ENCODE measurements around the gene FAM174B.

The FAM174B gene

GRCh38 chr15:92638291-92638708 is 17.3 kb downstream of the FAM174B start:
- Histone ChIP-seq H3K27ac (ENCODE audit: low read length) (no peak overlapping the region), H3K4me3 (ENCODE audit: low read length) (no peak overlapping the region), H3K4me1 (ENCODE audit: insufficient read depth, low read length) (peaks cover 3% of the 10 kb centered on the region)

DNA sequence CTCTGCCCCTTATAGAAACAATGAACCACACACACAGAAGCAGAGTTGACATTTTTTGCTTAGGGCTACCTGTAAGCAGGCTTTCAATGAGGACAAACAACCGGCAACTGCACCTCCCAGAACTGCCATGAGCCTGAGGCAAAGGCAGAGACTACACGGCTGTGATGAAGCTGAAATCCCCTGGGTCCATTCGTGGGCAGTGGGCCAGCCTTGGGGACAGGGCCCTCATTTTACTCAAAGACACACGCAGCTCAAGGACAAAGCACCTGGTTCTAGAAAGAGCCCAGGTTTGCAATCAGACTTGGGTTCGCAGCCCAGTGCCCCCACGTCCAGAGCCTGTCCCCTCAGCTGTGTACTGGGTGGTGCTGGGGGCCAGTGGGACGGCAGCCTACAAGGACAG is 17.9 kb downstream of the FAM174B start:
- no peaks in the 10 kb centered on the region for H3K27me3 ChIP-seq (ENCODE audit: insufficient read depth, low read length)
- H3K27ac ChIP-seq (ENCODE audit: low read length) = no peak overlapping the region
- no peaks in the 10 kb centered on the region for H3K9me3 ChIP-seq (ENCODE audit: insufficient read depth, low read depth, low read length)
- H3K36me3 ChIP-seq (ENCODE audit: insufficient read depth, low read depth, low read length) = no peaks in the 10 kb centered on the region
- peaks cover 3% of the 10 kb centered on the region for H3K4me1 ChIP-seq (ENCODE audit: insufficient read depth, low read length)
- H3K9ac ChIP-seq (ENCODE audit: low read depth, low read length) = no peak overlapping the region
- no peak overlapping the region for H3K4me3 ChIP-seq (ENCODE audit: low read length)

More at GRCh38 chr15:92638291-92638708, 17.3 kb downstream of the FAM174B start:
- H3K9me3 ChIP-seq (ENCODE audit: insufficient read depth, low read depth, low read length) = no peaks in the 10 kb centered on the region
- H3K9ac ChIP-seq (ENCODE audit: low read depth, low read length) = no peak overlapping the region
- H3K36me3 ChIP-seq (ENCODE audit: insufficient read depth, low read depth, low read length) = no peaks in the 10 kb centered on the region
- no peaks in the 10 kb centered on the region for H3K27me3 ChIP-seq (ENCODE audit: insufficient read depth, low read length)

DNA sequence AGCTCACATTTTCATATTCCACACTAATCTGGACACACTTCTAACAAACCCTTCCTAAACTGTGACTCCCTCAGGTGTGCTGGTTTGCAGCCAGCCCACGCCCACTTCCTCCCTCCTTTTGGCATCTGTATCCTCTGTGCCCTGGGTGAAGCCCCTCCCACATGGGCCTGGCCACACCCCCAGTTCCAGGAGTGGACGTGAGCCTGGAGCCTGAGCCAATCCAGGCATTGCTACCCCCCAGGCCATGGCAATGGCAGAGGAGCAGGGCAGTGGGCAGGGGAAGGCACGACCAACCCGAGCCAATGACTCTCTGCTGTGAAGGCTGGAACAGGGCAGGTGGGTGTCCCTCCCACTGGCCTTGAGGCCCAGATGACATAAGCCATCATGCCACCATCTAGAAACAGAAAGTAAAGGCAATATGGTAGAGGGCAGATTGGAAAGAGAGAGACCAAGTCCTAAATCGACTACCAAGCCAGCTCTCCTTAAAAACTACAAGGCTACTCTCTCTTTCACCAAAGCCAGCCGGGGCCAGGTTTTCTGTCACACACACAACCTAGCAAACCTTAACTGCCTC is 18.6 kb downstream of the FAM174B start:
- Histone ChIP-seq H3K9me3 (ENCODE audit: insufficient read depth, low read depth, low read length) (no peaks in the 10 kb centered on the region), H3K4me1 (ENCODE audit: insufficient read depth, low read length) (peaks cover 3% of the 10 kb centered on the region), H3K27ac (ENCODE audit: low read length) (no peak overlapping the region), H3K9ac (ENCODE audit: low read depth, low read length) (no peak overlapping the region), H3K27me3 (ENCODE audit: insufficient read depth, low read length) (no peaks in the 10 kb centered on the region), H3K4me3 (ENCODE audit: low read length) (no peak overlapping the region), H3K36me3 (ENCODE audit: insufficient read depth, low read depth, low read length) (no peaks in the 10 kb centered on the region)

GRCh38 chr15:92636401-92636907 is 19.1 kb downstream of the FAM174B start:
- Histone ChIP-seq H3K4me3 (ENCODE audit: low read length) (no peak overlapping the region), H3K4me1 (ENCODE audit: insufficient read depth, low read length) (peaks cover 3% of the 10 kb centered on the region), H3K9me3 (ENCODE audit: insufficient read depth, low read depth, low read length) (no peaks in the 10 kb centered on the region), H3K36me3 (ENCODE audit: insufficient read depth, low read depth, low read length) (no peaks in the 10 kb centered on the region), H3K9ac (ENCODE audit: low read depth, low read length) (no peak overlapping the region), H3K27me3 (ENCODE audit: insufficient read depth, low read length) (no peaks in the 10 kb centered on the region), H3K27ac (ENCODE audit: low read length) (no peak overlapping the region)

DNA sequence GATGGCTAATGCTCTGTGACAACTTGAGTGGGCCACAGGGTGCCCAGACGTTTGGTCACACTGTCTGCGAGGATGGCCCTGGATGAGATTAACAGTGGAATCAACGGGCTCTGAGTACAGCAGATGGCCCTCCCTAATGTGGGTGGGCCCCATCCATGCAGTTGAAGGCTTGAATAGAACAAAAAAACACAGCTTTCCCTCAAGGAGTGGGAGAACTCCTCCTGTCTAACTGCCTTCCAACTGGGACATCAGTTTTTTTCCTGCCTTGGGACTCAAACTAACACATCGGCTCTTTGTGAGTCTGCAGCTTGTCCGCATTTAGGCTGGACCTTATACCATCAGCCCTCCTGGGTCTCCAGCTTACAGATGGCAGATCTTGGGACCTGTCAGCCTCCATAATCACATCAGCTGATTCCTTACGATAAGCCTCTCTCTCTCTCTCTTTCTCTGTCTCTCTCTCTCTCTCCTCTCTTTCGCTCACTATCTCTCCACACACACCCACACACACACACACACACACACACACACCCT is 20.8 kb downstream of the FAM174B start:
- no peak overlapping the region for H3K27ac ChIP-seq (ENCODE audit: low read length)
- peaks cover 2% of the 10 kb centered on the region; the same call in 1 of the 2 replicates for H3K36me3 ChIP-seq (ENCODE audit: insufficient read depth, low read depth, low read length)
- peaks cover 3% of the 10 kb centered on the region for H3K4me1 ChIP-seq (ENCODE audit: insufficient read depth, low read length)
- no peak overlapping the region for H3K9ac ChIP-seq (ENCODE audit: low read depth, low read length)
- H3K9me3 ChIP-seq (ENCODE audit: insufficient read depth, low read depth, low read length) = no peaks in the 10 kb centered on the region
- no peaks in the 10 kb centered on the region for H3K27me3 ChIP-seq (ENCODE audit: insufficient read depth, low read length)
- no peak overlapping the region for H3K4me3 ChIP-seq (ENCODE audit: low read length)

- Histone ChIP-seq H3K27me3 (ENCODE audit: insufficient read depth, low read length) (no peaks in the 10 kb centered on the region), H3K27ac (ENCODE audit: low read length) (no peak overlapping the region), H3K4me3 (ENCODE audit: low read length) (no peak overlapping the region), H3K36me3 (ENCODE audit: insufficient read depth, low read depth, low read length) (peaks cover 9% of the 10 kb centered on the region; the same call in 1 of the 2 replicates), H3K4me1 (ENCODE audit: insufficient read depth, low read length) (peaks cover 3% of the 10 kb centered on the region), H3K9ac (ENCODE audit: low read depth, low read length) (no peak overlapping the region), H3K9me3 (ENCODE audit: insufficient read depth, low read depth, low read length) (no peaks in the 10 kb centered on the region)
These were observed 21.5 kb downstream of the FAM174B start for GRCh38 chr15:92634060-92634459.

- no peaks in the 10 kb centered on the region for H3K9me3 ChIP-seq (ENCODE audit: insufficient read depth, low read depth, low read length)
- no peak overlapping the region for H3K4me3 ChIP-seq (ENCODE audit: low read length)
- peaks cover 3% of the 10 kb centered on the region for H3K4me1 ChIP-seq (ENCODE audit: insufficient read depth, low read length)
- no peak overlapping the region for H3K27ac ChIP-seq (ENCODE audit: low read length)
- no peak overlapping the region for H3K9ac ChIP-seq (ENCODE audit: low read depth, low read length)
- H3K36me3 ChIP-seq (ENCODE audit: insufficient read depth, low read depth, low read length) = peaks cover 14% of the 10 kb centered on the region; the same call in 1 of the 2 replicates
- no peaks in the 10 kb centered on the region for H3K27me3 ChIP-seq (ENCODE audit: insufficient read depth, low read length)
These were observed 22.2 kb downstream of the FAM174B start for GRCh38 chr15:92633418-92633817.

DNA sequence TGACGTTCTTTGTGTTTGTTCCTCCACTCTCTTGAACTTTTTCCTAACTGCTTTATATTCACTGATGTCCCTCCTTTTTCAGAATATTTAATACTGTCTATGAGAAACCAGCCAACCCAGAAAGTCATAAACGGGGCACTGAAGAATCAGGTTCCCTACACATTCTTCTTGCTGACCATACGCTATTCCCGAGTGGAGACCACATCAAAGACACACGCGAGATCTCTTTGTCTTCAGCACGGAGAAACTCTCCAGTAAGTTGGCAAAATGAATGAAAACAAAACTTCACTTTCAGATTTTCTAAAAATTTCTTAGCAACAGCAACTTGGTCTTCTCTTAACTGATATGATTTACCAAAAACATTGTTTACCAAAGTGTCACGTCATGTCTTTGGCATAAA is 22.6 kb downstream of the FAM174B start:
- Histone ChIP-seq H3K9ac (ENCODE audit: low read depth, low read length) (no peak overlapping the region), H3K9me3 (ENCODE audit: insufficient read depth, low read depth, low read length) (no peaks in the 10 kb centered on the region), H3K4me1 (ENCODE audit: insufficient read depth, low read length) (peaks cover 3% of the 10 kb centered on the region), H3K27me3 (ENCODE audit: insufficient read depth, low read length) (no peaks in the 10 kb centered on the region), H3K27ac (ENCODE audit: low read length) (no peak overlapping the region), H3K4me3 (ENCODE audit: low read length) (no peak overlapping the region), H3K36me3 (ENCODE audit: insufficient read depth, low read depth, low read length) (peaks cover 18% of the 10 kb centered on the region; the same call in 1 of the 2 replicates)

DNA sequence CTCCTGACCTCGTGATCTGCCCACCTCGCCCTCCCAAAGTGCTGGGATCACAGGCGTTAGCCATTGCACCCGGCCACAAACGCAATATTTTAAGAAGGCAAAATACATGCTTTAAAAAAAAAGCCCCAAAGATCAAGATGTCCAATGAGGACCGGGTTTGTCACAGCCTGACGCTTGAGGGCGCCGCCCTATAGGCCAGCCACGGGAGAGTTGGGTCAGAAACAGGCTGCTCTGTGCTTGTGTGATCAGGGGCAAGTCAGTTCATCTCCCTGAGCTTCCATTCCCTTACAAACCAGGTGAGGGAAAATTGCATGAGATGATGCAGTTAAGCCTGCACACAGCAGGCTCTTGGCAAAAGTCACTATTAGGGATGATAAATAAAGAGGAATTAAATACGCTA is 23.9 kb downstream of the FAM174B start:
- Histone ChIP-seq H3K9ac (ENCODE audit: low read depth, low read length) (no peak overlapping the region), H3K36me3 (ENCODE audit: insufficient read depth, low read depth, low read length) (peaks cover 23% of the 10 kb centered on the region), H3K4me3 (ENCODE audit: low read length) (no peak overlapping the region), H3K9me3 (ENCODE audit: insufficient read depth, low read depth, low read length) (no peaks in the 10 kb centered on the region), H3K27me3 (ENCODE audit: insufficient read depth, low read length) (no peaks in the 10 kb centered on the region), H3K27ac (ENCODE audit: low read length) (no peak overlapping the region), H3K4me1 (ENCODE audit: insufficient read depth, low read length) (peaks cover 3% of the 10 kb centered on the region; the same call in 1 of the 2 replicates)

GRCh38 chr15:92629975-92630626 is 25.5 kb downstream of the FAM174B start:
- Histone ChIP-seq H3K4me3 (ENCODE audit: low read length) (no peak overlapping the region), H3K4me1 (ENCODE audit: insufficient read depth, low read length) (peaks cover under 1% of the 10 kb centered on the region; the same call in 1 of the 2 replicates), H3K27ac (ENCODE audit: low read length) (no peak overlapping the region), H3K27me3 (ENCODE audit: insufficient read depth, low read length) (no peaks in the 10 kb centered on the region), H3K9me3 (ENCODE audit: insufficient read depth, low read depth, low read length) (no peaks in the 10 kb centered on the region), H3K36me3 (ENCODE audit: insufficient read depth, low read depth, low read length) (peaks cover 23% of the 10 kb centered on the region), H3K9ac (ENCODE audit: low read depth, low read length) (no peak overlapping the region)

DNA sequence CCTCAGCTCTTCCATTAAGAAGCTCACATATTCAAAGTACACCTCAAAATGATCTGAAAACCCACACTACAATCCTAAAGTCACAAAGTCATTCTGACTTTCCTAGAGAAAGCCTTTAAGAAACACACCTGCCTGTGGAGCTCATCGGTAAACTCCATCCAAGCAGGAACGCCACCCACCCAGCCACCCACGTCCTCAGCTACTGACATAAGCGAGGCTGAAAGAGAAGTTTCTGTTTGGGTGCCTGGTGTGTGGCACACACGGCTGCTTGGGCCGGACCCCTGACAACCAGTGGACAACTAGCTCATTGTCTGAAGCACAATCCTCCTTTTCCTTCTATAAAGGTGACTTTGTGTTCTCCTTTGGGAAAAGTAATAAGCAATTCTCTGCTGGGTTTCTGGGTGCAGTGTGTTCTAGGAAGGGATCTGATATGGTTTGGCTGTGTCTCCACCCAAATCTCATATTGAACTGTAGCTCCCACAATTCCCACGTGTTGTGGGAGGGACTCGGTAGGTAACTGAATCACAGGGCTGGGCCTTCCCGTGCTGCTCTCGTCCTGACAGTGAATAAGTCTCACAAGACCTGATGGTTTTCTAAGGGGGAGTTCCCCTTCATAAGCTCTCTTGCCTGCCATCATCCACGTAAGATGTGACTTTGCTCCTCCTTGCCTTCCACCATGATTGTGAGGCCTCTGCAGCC is 26.1 kb downstream of the FAM174B start:
- Histone ChIP-seq H3K4me3 (ENCODE audit: low read length) (no peak overlapping the region), H3K9ac (ENCODE audit: low read depth, low read length) (no peak overlapping the region), H3K27ac (ENCODE audit: low read length) (no peak overlapping the region), H3K36me3 (ENCODE audit: insufficient read depth, low read depth, low read length) (peaks cover 23% of the 10 kb centered on the region), H3K27me3 (ENCODE audit: insufficient read depth, low read length) (no peaks in the 10 kb centered on the region), H3K9me3 (ENCODE audit: insufficient read depth, low read depth, low read length) (no peaks in the 10 kb centered on the region), H3K4me1 (ENCODE audit: insufficient read depth, low read length) (peaks cover 3% of the 10 kb centered on the region; the same call in 1 of the 2 replicates)

Measured in iPS-20b (cell line).